Mucosa of descending colon (tissue), 3 donors: ENCODE measurements around the gene MYLK. TPM values are rescaled to one million over a fixed set of nuclear protein-coding genes. Genes with fewer than 3 reads are reported as not detected.
A peak's percentile ranks its signal among the peaks of the same experiment; 100 is the strongest.

Source experiments
- ATAC-seq: fragments of 200-7000 bp; cut with Tn5 transposase; one replicate; pipeline ENCODE4 v1.9.1; 2020; ENCODE audit warnings: mild to moderate bottlenecking, moderate library complexity
- DNase-seq, 3 donors: peaks; one replicate each; pipeline ENCODE4 v3.0.0-alpha.2; 2020
- H3K36me3 ChIP-seq: fragments of 200-600 bp; one replicate; pipeline ENCODE4 v1.8.0; 2021; ENCODE audit warnings: low read depth, mild to moderate bottlenecking
- H3K4me1 ChIP-seq: fragments of 200-600 bp; one replicate; pipeline ENCODE4 v1.8.0; 2021; ENCODE audit warnings: low read depth, mild to moderate bottlenecking
- H3K4me3 ChIP-seq: fragments of 200-600 bp; one replicate; pipeline ENCODE4 v1.8.0; 2021; ENCODE audit warnings: mild to moderate bottlenecking
- H3K9me3 ChIP-seq: fragments of 200-600 bp; one replicate; pipeline ENCODE4 v1.8.0; 2021; ENCODE audit warnings: mild to moderate bottlenecking
- CTCF ChIP-seq: fragments of 200-600 bp; IDR thresholded peaks from one replicate; pipeline ENCODE4 v1.8.0; 2022; ENCODE audit warnings: antibody characterized with exemption, mild to moderate bottlenecking
- intact Hi-C, 2 donors: fragments of 100-400 bp; cut with DNase I in 1 of 2; cut with micrococcal nuclease in 1 of 2; formaldehyde crosslinking; loops; one replicate each; pipeline versions ENCODE4 v1.11.0 to v1.11.1; 2022; cut with DNase I, micrococcal nuclease
- total RNA-seq, 3 donors: library from RNA; stranded (reverse); fragmentation: NEBNext Ultra II Directional in 2 of 3; extraction: Animal tissue kit (Norgen Biotek cat#: 25700) in 2 of 3; gene quantifications; one replicate each; pipeline versions ENCODE4 v1.2.1 to v1.2.4, GENCODE V29; 2021 to 2023
- donor health status: DM: no; HTN: no; CAD: no; lungs with moderate emphysema.
- donor health status: DM: no; HTN: no; CAD: no.
- donor health status: DM: no; HTN: yes; CAD: no.

Gene MYLK
- total RNA-seq, 3 donors from 2014 or later, result 157 to 1,614 (median 175) TPM

GRCh38 chr3:123586968-123587367, 297.2 kb downstream of the MYLK start:
- H3K36me3 ChIP-seq, result no peaks in the 10 kb centered on the region
- H3K4me3 ChIP-seq, result no peak overlapping the region
- intact Hi-C loops, result no loop called here
- no peak for TF ChIP-seq CTCF
- no peak for DNase-seq
- no peak for ATAC-seq
- peaks cover 15% of the 10 kb centered on the region for H3K9me3 ChIP-seq
- peaks cover 13% of the 10 kb centered on the region for H3K4me1 ChIP-seq

GRCh38 chr3:123586131-123586530, 298.0 kb downstream of the MYLK start:
- H3K4me1 ChIP-seq, result peaks cover 13% of the 10 kb centered on the region
- peaks cover 13% of the 10 kb centered on the region for H3K9me3 ChIP-seq
- TF ChIP-seq CTCF, result no peak
- intact Hi-C loops, result no loop called here
- H3K4me3 ChIP-seq, result peak overlapping the region; percentile 82
- DNase-seq, result peak; percentile 50 to 61 (median 57)
- H3K36me3 ChIP-seq, result no peaks in the 10 kb centered on the region
- peak; percentile 18 for ATAC-seq

- DNase-seq, result peak; percentile 98
- no peaks in the 10 kb centered on the region for H3K36me3 ChIP-seq
- peak within 1 kb of the TSS; percentile 82 for H3K4me3 ChIP-seq
- TF ChIP-seq CTCF, result no peak
- peaks cover 13% of the 10 kb centered on the region for H3K4me1 ChIP-seq
- ATAC-seq, result peak; percentile 95
- intact Hi-C loops, result no loop called here
- H3K9me3 ChIP-seq, result peaks cover 4% of the 10 kb centered on the region
Observed at GRCh38 chr3:123584988-123585937, 298.9 kb downstream of the MYLK start, which contains the start of gene HACD2. Gene HACD2 (minus strand): TSS chr3:123585053. CDS start chr3:123585027, 26 bp downstream.

GRCh38 chr3:123584284-123584987, 299.7 kb downstream of the MYLK start:
- Histone ChIP-seq H3K4me3 (peak overlapping the region; percentile 82), H3K4me1 (peaks cover 13% of the 10 kb centered on the region), H3K36me3 (no peaks in the 10 kb centered on the region), H3K9me3 (no peaks in the 10 kb centered on the region)
- peak; percentile 53 for ATAC-seq
- DNase-seq, result peak in 2 of 3 donors; percentile 52 to 76
- TF ChIP-seq CTCF, result no peak
- intact Hi-C loops, result no loop called here

GRCh38 chr3:123583561-123583960, 300.6 kb downstream of the MYLK start:
- Histone ChIP-seq H3K4me1 (peaks cover 13% of the 10 kb centered on the region), H3K9me3 (no peaks in the 10 kb centered on the region), H3K4me3 (no peak overlapping the region), H3K36me3 (no peaks in the 10 kb centered on the region)
- intact Hi-C loops, result no loop called here
- DNase-seq, result no peak
- no peak for ATAC-seq
- no peak for TF ChIP-seq CTCF
